Fibroblast of the aortic adventitia (primary cell): ENCODE results near the gene PRICKLE3. TPM values are rescaled to one million over a fixed set of nuclear protein-coding genes. Genes with fewer than 3 reads are reported as not detected.
A peak's percentile ranks its signal among the peaks of the same experiment; 100 is the strongest.

Experiments used
- DNase-seq: peaks from one replicate; pipeline ENCODE4 v3.0.0-alpha.2; 2010; ENCODE audit warnings: low read depth
- H3K4me3 ChIP-seq: 2 replicates; pipeline ENCODE4 v1.5.1; 2011; ENCODE audit warnings: low read depth, mild to moderate bottlenecking, control low read depth, low read length, moderate library complexity
- CTCF ChIP-seq: IDR thresholded peaks from 2 replicates; pipeline ENCODE4 v1.5.1; 2011; ENCODE audit warnings: mild to moderate bottlenecking, low read length, control low read depth, inconsistent platforms; ENCODE audit not compliant: insufficient read depth
- total RNA-seq: library from RNA; depleted of rRNA; stranded (reverse); fragments of >200 nt; gene quantifications from 2 replicates; pipeline ENCODE4 v1.2.3, GENCODE V29; 2012; ENCODE audit warnings: low replicate concordance

Gene PRICKLE3
- total RNA-seq, 1 donor = 5.0 TPM

GRCh38 chrX:49167740-49168108, 18.4 kb downstream of the PRICKLE3 start:
- no peak for DNase-seq
- peak overlapping the region; percentile 51 for H3K4me3 ChIP-seq
- no peak for TF ChIP-seq CTCF

GRCh38 chrX:49166914-49167739, 19.0 kb downstream of the PRICKLE3 start:
- peak; percentile 75 for DNase-seq
- no peak for TF ChIP-seq CTCF
- H3K4me3 ChIP-seq = peak overlapping the region; percentile 51

- TF ChIP-seq CTCF = no peak
- peak; percentile 63 for DNase-seq
- H3K4me3 ChIP-seq = peak overlapping the region; percentile 37
Observed at GRCh38 chrX:49165901-49166881, 20.0 kb downstream of the PRICKLE3 start.

GRCh38 chrX:49164589-49165360, 21.4 kb downstream of the PRICKLE3 start:
- no peak for TF ChIP-seq CTCF
- no peak for DNase-seq
- no peak overlapping the region for H3K4me3 ChIP-seq

- H3K4me3 ChIP-seq = peak overlapping the region; percentile 53
- peak; percentile 79 for DNase-seq
- no peak for TF ChIP-seq CTCF
Observed at GRCh38 chrX:49163555-49164419, 22.4 kb downstream of the PRICKLE3 start.

GRCh38 chrX:49162620-49163019, 23.6 kb downstream of the PRICKLE3 start, which contains the start of gene MAGIX:
Gene MAGIX, plus strand, starts transcription at chrX:49162758. Its CDS starts 132 bp downstream, at chrX:49162890.
- no peak for DNase-seq
- H3K4me3 ChIP-seq = peak within 1 kb of the TSS; percentile 53
- no peak for TF ChIP-seq CTCF
